HG02610 (cell line): ENCODE data around the gene ABCB11.
"Not testable (repeated sequence)": the region's sequence is repeated elsewhere in the genome, so short reads cannot be mapped to it uniquely, and the experiment has no call there.

ENCODE experiments used
- ATAC-seq: cut with Tn5 transposase; IDR thresholded peaks from one replicate; pipeline ENCODE4 v1.9.1; 2021; ENCODE audit warnings: mild to moderate bottlenecking, moderate library complexity; ENCODE audit not compliant: unreplicated experiment

ABCB11 gene

DNA sequence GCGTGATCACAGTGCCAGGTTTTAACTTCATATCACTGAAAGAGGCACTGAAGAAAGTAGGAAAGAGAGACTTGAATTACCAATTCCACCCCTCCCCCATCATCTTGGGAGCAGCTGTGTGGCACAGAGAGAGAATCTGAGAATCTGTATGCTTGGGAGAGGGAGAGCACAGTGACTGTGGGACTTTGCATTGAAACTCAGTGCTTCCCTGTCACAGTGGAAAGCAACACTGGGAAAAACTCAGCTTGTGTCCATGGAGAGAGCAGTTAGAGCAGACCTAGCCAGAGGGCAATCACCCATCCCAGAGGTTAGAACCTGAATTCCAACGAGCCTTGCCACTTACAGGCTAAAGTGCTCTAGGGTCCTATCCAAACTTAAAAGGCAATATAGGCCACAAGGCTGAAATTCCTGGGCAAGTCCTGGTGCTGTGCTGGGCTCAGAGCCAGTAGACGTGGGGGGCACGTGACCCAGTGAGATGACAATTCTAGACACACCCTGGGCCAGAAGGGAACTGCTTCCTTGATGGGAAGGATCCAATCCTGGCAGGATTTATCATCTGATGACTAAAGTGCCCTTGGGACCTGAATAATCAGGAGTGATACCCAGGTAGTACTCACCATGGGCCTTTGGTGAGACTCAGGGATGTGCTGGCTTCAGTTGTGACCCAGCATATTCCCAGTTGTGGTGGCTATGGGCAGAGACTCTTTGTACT, 15.5 kb upstream of the ABCB11 start:
- ATAC-seq: no peak

- ATAC-seq: no peak
Measured at GRCh38 chr2:169042856-169043255, 11.7 kb upstream of the ABCB11 start.

GRCh38 chr2:169041594-169041993, 10.5 kb upstream of the ABCB11 start:
- ATAC-seq: no peak

DNA sequence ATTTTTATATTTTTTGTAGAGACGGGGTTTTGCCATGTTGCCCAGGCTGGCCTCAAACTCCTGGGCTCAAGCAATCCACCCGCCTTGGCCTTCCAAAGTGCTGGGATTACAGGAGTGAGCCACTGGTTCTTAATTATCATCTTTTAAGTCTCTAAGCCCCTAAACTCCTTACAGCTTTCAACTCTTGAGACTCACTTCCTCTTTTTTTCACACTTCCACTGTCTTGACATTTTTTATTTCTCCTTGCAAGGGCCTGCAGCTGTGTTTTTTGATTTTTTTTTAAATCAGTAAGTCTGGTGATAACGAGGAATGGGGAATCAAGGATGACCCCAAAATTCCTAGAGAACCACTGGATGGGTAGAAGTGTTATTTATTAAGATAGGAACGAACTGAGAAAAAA, 8.6 kb upstream of the ABCB11 start:
- ATAC-seq: no peak

DNA sequence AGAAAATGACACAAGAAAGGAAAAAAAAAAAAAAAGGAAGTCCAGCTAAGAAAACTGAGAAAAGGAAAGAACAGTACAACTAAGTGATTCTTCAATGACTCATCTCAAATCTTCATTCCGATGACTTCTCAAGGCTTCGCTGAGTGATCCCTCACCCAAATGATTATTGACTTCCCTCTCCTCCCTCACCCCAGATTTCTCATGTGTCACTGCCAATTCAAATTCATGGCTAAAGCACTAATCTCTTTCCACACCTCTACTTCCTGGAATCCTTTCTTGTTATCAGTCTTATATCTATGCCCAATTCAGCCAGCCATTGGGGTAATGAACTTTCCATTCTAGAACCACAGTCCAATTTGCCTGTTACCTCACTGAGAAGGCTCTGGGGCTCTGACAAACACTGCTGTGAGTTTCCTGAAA, 7.2 kb upstream of the ABCB11 start:
- ATAC-seq: peak; percentile 89

DNA sequence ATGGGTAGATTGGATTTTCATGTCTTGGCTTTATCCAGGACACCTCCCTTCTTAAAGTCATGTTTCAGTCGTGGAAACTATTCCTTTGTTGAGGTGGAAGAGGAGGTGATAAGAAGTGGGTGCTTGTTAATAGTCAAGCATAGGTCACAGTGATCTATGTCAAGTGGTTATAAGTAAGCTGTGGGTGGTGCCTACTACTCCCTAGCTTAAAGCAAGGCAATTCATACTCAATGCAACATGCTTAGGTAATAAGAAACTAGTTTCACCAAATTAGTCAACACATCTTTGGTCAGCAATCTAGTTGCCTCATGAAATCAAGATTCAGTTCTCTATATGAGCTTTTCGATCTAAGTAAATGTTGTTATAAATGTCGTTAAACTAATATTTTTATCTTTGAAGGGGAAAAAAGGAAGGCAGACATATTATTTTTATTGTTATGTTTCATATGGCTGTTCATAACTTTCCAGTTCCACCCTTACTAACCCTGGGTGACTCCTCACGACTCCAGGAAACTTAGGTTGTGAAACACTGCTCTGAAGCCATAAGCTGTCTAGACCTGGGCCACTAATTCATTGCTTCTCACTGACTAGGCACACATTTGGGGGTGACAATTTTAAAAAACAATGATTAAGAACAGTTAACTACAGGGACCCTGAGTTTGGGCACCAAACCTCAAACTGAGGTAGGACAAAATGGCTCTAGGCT, 5.8 kb upstream of the ABCB11 start:
- ATAC-seq: peak; percentile 42

GRCh38 chr2:169035887-169036286, 4.8 kb upstream of the ABCB11 start:
- no peak for ATAC-seq

DNA sequence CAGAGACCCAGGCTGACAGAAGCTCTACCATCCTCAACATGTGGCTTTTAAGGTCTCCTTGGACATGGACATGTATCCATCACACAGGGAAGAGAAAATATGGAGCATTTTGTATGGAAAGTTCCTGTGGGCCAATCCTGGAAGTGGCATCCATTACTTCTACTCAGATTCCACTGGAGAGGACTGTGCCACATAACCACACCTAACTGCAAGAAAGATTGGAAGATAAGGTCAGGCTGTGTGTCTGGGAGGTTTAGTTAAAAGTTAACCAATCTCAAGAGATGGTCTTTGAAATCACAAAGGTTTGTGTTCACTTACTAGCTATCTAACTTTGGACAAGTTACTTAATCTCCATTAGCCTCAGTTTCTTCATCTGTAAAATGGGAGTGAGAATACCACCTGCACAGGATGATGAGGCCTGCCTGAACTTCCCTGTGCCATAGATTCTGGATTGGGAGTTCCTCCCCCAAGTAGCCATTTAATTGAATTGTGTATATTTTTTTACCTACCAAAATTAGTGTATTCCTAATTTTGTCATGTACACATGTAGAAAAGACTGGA, 3.9 kb upstream of the ABCB11 start:
- ATAC-seq: no peak

- no peak for ATAC-seq
Measured at GRCh38 chr2:169034256-169034655, 3.1 kb upstream of the ABCB11 start.

DNA sequence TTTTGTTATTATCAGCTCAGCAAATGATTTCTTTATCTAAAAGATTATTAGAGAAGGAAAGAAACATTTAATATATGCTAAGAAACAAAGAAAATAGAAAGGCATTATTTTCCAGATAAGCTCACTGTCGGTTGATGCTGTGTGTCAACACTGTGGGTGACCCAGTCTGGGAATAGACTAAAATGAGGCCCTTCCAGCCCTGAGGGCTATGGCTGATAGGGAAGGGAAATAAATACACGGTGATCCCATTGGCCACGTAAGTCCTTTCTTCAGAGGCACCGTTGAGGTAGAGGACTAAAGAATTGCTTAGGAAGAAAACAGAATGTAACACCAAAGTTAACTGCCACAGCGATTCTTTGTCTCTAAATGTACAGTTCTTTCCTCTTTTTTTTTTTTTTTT, 1.8 kb downstream of the ABCB11 start:
- no peak for ATAC-seq

GRCh38 chr2:169027234-169027633, 3.9 kb downstream of the ABCB11 start:
- no peak for ATAC-seq

- ATAC-seq: no peak
Measured at GRCh38 chr2:169026056-169026455, 5.1 kb downstream of the ABCB11 start.

- ATAC-seq: no peak
Measured at GRCh38 chr2:169023161-169023560, 8.0 kb downstream of the ABCB11 start.

GRCh38 chr2:169018390-169018789, 12.7 kb downstream of the ABCB11 start:
- no peak for ATAC-seq

DNA sequence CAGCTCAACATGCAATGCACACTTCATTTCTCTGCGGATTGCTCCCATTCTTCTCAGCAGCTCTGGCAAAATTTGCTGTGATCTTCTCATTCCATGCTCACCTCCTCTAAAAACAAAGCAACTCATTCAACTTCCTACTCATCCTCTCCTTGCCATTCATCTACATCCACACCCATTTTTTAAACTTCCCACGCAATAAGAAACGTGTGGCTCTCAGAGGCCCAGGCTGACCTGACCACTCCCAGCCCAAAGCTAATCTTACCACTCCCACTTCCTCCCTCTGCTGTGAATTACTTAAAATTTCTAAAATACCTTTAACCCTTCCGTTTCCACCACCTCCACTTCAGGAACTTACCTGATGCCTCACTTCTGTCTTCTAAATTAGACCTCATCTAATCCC, 15.2 kb downstream of the ABCB11 start:
- no peak for ATAC-seq

DNA sequence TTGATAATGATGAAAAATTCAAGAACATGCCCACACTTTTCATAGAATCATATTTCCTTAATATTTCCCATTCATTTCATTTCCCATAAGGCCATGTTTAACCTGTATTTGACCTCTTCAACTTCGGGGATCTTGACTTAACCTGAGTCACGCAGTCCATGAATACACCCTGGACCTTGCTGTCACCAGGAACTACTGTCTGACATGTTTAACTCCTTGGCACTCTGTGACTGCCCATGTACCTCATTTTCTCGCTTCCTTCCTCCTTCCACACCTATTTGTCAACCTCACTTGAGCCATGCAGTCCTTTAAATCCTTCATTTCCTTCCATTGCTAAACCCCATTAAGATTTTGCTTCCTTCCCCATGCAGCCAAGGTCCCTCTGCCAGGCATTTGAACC, 16.3 kb downstream of the ABCB11 start:
- no peak for ATAC-seq

GRCh38 chr2:169013628-169014026, 17.5 kb downstream of the ABCB11 start:
- ATAC-seq: no peak

GRCh38 chr2:169012812-169013627, 18.1 kb downstream of the ABCB11 start:
- no peak for ATAC-seq

DNA sequence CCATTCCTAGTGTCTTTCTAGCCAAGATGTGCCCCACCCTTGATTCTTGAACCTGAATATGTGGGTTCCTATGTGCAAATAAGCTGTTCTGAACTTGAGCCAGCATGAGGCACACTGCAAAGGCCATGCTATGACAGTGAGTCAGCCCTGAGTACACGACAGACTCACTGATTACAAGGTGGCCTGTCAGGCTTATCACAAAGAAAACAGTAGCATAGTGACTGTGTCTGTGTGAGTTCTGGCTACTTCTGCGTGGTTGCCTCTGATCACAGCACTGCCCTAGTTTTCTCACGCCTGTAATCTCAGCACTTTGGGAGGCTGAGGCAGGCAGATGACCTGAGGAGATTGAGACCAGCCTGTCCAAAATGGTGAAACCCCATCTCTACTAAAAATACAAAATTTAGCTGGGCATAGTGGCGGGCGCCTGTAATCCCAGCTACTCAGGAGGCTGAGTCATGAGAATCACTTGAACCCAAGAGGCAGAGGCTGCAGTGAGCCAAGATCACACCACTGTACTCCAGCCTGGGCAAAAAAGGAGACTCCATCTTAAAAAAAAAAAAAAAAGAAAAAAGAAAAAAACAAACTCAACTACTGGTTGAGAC, 18.8 kb downstream of the ABCB11 start:
- not testable (repeated sequence) for ATAC-seq

GRCh38 chr2:169011698-169012097, 19.4 kb downstream of the ABCB11 start:
- ATAC-seq: no peak
